HCT116 (cell line): ENCODE results near the gene GNA12. TPM values are rescaled to one million over a fixed set of nuclear protein-coding genes. Genes with fewer than 3 reads are reported as not detected.

ENCODE experiments used
- ATAC-seq: fragments of 200-7000 bp; cut with Tn5 transposase; 2 replicates; pipeline ENCODE4 v1.9.1; 2020; ENCODE audit warnings: mild to moderate bottlenecking, moderate library complexity
- BruUV-seq: library from RNA; stranded (reverse); fragments of 400-500 nt; replicated peaks from 2 replicates; lab custom pipeline; 2021; lab: Mats Ljungman, UMichigan
- CTCF ChIA-PET: fragments of 300-600 bp; sonication (Branson Sonifier 250); formaldehyde crosslinking; loops from one replicate; lab custom pipeline; 2021; ENCODE audit warnings: antibody characterized with exemption; lab: Charles Lee
- POLR2A ChIA-PET: fragments of 300-600, 350-600 bp; sonication (Branson Sonifier 250); formaldehyde crosslinking; loops from one replicate; lab custom pipeline; 2021; ENCODE audit warnings: antibody characterized with exemption; lab: Charles Lee
- RAD21 ChIA-PET, 2 experiments: fragments of 300-600 bp; sonication (Branson Sonifier 250); formaldehyde crosslinking; loops; one replicate each; lab custom pipeline; 2023; ENCODE audit warnings: low total read pairs in 2 of 2; ENCODE audit not compliant: uncharacterized antibody in 2 of 2, unreplicated experiment in 2 of 2, low non-redundant PET in 1 of 2; lab: Charles Lee
- DNase-seq: peaks from one replicate; pipeline ENCODE4 v3.0.0-alpha.2; 2010; ENCODE audit warnings: low read depth, low spot score
- H2AFZ ChIP-seq: fragments of 200-600 bp; shearing (Covaris generic), sonication (generic); 2 replicates; pipeline ENCODE4 v1.6.1; 2017; ENCODE audit warnings: low read depth, mixed run types, mixed read lengths, antibody characterized with exemption, low read length; ENCODE audit not compliant: poor library complexity, severe bottlenecking
- H3K27ac ChIP-seq: 2 replicates; pipeline ENCODE4 v1.5.1; 2012; ENCODE audit warnings: low read depth, low read length
- H3K27me3 ChIP-seq: fragments of 200-600 bp; sonication (generic); 2 replicates; pipeline ENCODE4 v1.6.1; 2016; ENCODE audit warnings: mixed run types, low read length, mixed read lengths; ENCODE audit not compliant: insufficient read depth
- H3K36me3 ChIP-seq, 2 experiments: fragments of 200-500 bp in 1 of 2; fragments of 200-600 bp in 1 of 2; sonication (Bioruptor generic) in 1 of 2; sonication (generic) in 1 of 2; 2 replicates each; pipeline versions ENCODE4 v1.5.1 to v1.6.1; 2014 to 2016; ENCODE audit warnings: low read length in 2 of 2, inconsistent platforms in 1 of 2, mixed read lengths in 1 of 2, mixed run types in 1 of 2; ENCODE audit not compliant: insufficient read depth in 2 of 2, control insufficient read depth in 1 of 2
- H3K4me1 ChIP-seq, 2 experiments: fragments of 200-600 bp in 1 of 2; sonication (generic) in 1 of 2; 2 replicates each; pipeline versions ENCODE4 v1.5.1 to v1.6.1; 2012 to 2017; ENCODE audit warnings: low read length in 2 of 2, inconsistent platforms in 1 of 2, mild to moderate bottlenecking in 1 of 2, mixed read lengths in 1 of 2, mixed run types in 1 of 2, moderate library complexity in 1 of 2; ENCODE audit not compliant: insufficient read depth in 2 of 2, control insufficient read depth in 1 of 2
- H3K4me2 ChIP-seq: fragments of 200-600 bp; sonication (generic); 2 replicates; pipeline ENCODE4 v1.6.1; 2017; ENCODE audit warnings: mixed run types, low read length, mixed read lengths
- H3K4me3 ChIP-seq, 2 experiments: fragments of 200-600 bp in 1 of 2; sonication (generic) in 1 of 2; replicated peaks in 1 of 2; 2 replicates each; pipeline ENCODE4 v1.5.1; 2011 to 2016; ENCODE audit warnings: low read length in 2 of 2, control low read depth in 1 of 2, low read depth in 1 of 2, mild to moderate bottlenecking in 1 of 2, mixed read lengths in 1 of 2, mixed run types in 1 of 2
- H3K79me2 ChIP-seq: fragments of 200-600 bp; sonication (generic); 2 replicates; pipeline ENCODE4 v1.6.1; 2017; ENCODE audit warnings: mild to moderate bottlenecking, mixed run types, low read length, moderate library complexity, mixed read lengths; ENCODE audit not compliant: insufficient read depth
- H3K9ac ChIP-seq: fragments of 200-600 bp; sonication (generic); 2 replicates; pipeline ENCODE4 v1.6.1; 2016; ENCODE audit warnings: low read length, mixed read lengths
- H3K9me2 ChIP-seq: fragments of 200-600 bp; sonication (generic), shearing (Covaris generic); 2 replicates; pipeline ENCODE4 v1.6.1; 2017; ENCODE audit warnings: mixed run types, mild to moderate bottlenecking, moderate library complexity; ENCODE audit not compliant: insufficient read depth
- H3K9me3 ChIP-seq, 2 experiments: fragments of 200-500 bp in 1 of 2; fragments of 200-600 bp in 1 of 2; sonication (Bioruptor generic) in 1 of 2; sonication (generic) in 1 of 2; 2 replicates each; pipeline ENCODE4 v1.6.1; 2014 to 2017; ENCODE audit warnings: low read length in 2 of 2, mixed read lengths in 2 of 2, inconsistent platforms in 1 of 2, low read depth in 1 of 2, mild to moderate bottlenecking in 1 of 2, mixed run types in 1 of 2, moderate library complexity in 1 of 2; ENCODE audit not compliant: control insufficient read depth in 1 of 2, insufficient read depth in 1 of 2
- H4K20me1 ChIP-seq: fragments of 200-600 bp; sonication (generic), shearing (Covaris generic); 2 replicates; pipeline ENCODE4 v1.6.1; 2017; ENCODE audit warnings: mixed run types, mild to moderate bottlenecking, moderate library complexity; ENCODE audit not compliant: insufficient read depth
- EGR1 ChIP-seq: IDR thresholded peaks from 2 replicates; pipeline ENCODE4 v1.6.1; 2012; ENCODE audit warnings: low read depth
- ELF1 ChIP-seq: IDR thresholded peaks from 2 replicates; pipeline ENCODE4 v1.6.1; 2012; ENCODE audit warnings: low read depth, borderline replicate concordance
- EZH2 ChIP-seq: fragments of 200-600 bp; sonication (generic); IDR thresholded peaks from 2 replicates; pipeline ENCODE4 v1.6.1; 2017; ENCODE audit warnings: antibody characterized with exemption, mixed run types
- FOSL1 ChIP-seq: IDR thresholded peaks from 2 replicates; pipeline ENCODE4 v1.6.1; 2012; ENCODE audit warnings: low read depth
- SIN3A ChIP-seq: IDR thresholded peaks from 2 replicates; pipeline ENCODE4 v1.6.1; 2012; ENCODE audit warnings: low read depth
- SRF ChIP-seq: IDR thresholded peaks from 2 replicates; pipeline ENCODE4 v1.6.1; 2012; ENCODE audit warnings: low read depth
- TCF7L2 ChIP-seq: IDR thresholded peaks from 2 replicates; pipeline ENCODE4 v1.7.0; 2011; ENCODE audit warnings: borderline replicate concordance, inconsistent platforms; ENCODE audit not compliant: insufficient read depth, insufficient read length; ENCODE audit errors: extremely low read depth
- intact Hi-C: fragments of 100-400 bp; cut with micrococcal nuclease; formaldehyde crosslinking; loops from 2 replicates; pipeline ENCODE4 v1.10.0; 2022
- total RNA-seq: library from RNA; stranded (reverse); gene quantifications from one replicate; pipeline ENCODE4 v1.2.1, GENCODE V29; 2021; ENCODE audit not compliant: unreplicated experiment

GNA12 gene
- total RNA-seq, 1 experiment from 2014 or later, result 32.6 TPM

- TF ChIP-seq TCF7L2, result no peak
Observed at GRCh38 chr7:2782121-2782520, 62.0 kb downstream of the GNA12 start (continued).

- Histone ChIP-seq H3K27me3 (no peaks in the 10 kb centered on the region), H3K4me3 (no peak overlapping the region), H3K9ac (no peak overlapping the region), H3K9me2 (no peaks in the 10 kb centered on the region), H3K9me3 (no peaks in the 10 kb centered on the region), H3K4me1 (no peaks in the 10 kb centered on the region; a peak in 1 of 4 replicates), H2AFZ (no peak overlapping the region), H4K20me1 (no peaks in the 10 kb centered on the region), H3K36me3 (no peaks in the 10 kb centered on the region), H3K79me2 (no peaks in the 10 kb centered on the region; the same call in 1 of the 2 replicates), H3K27ac (no peak overlapping the region), H3K4me2 (no peak overlapping the region)
- ChIA-PET RAD21 (no interaction called here), POLR2A (no interaction called here), CTCF (no interaction called here)
- DNase-seq (no peak), ATAC-seq (no peak)
- no TSS peak for BruUV-seq
- TF ChIP-seq FOSL1, result no peak
- TF ChIP-seq EZH2, result no peak
- no peak for TF ChIP-seq SIN3A
- TF ChIP-seq EGR1, result no peak
- intact Hi-C loops, result no loop called here
Observed at GRCh38 chr7:2781636-2782035, 62.5 kb downstream of the GNA12 start.

GRCh38 chr7:2779051-2779450 is 65.1 kb downstream of the GNA12 start:
- H3K4me1 ChIP-seq, result no peaks in the 10 kb centered on the region; a peak in 1 of 4 replicates
- ChIA-PET POLR2A (interaction anchor here (0.8 kb wide), 1 partner anchor 25 kb away, joined by 3 read pairs; no protein-coding TSS in a partner anchor), CTCF (interaction anchor here (1.0 kb wide), 1 partner anchor 310 kb away, joined by 3 read pairs; no protein-coding TSS in a partner anchor)

More at GRCh38 chr7:2779051-2779450, 65.1 kb downstream of the GNA12 start:
- intact Hi-C loops, result no loop called here
- no peak overlapping the region for H3K4me2 ChIP-seq
- no TSS peak for BruUV-seq
- TF ChIP-seq ELF1 (no peak), SRF (no peak)
- no peaks in the 10 kb centered on the region for H3K9me3 ChIP-seq
- no peak for DNase-seq
- ATAC-seq, result no peak
- no peaks in the 10 kb centered on the region for H3K9me2 ChIP-seq
- H3K27me3 ChIP-seq, result no peaks in the 10 kb centered on the region
- no peaks in the 10 kb centered on the region for H3K36me3 ChIP-seq
- H2AFZ ChIP-seq, result no peak overlapping the region
- H3K27ac ChIP-seq, result no peak overlapping the region
- no peak overlapping the region for H3K9ac ChIP-seq
- H3K79me2 ChIP-seq, result no peaks in the 10 kb centered on the region
- H4K20me1 ChIP-seq, result 0 out of 2 replicates have a peak, but pooled peaks cover 3% of the 10 kb centered on the region
- RAD21 ChIA-PET, result no interaction called here
- H3K4me3 ChIP-seq, result no peak overlapping the region
